WTC11 (cell line): ENCODE results near the gene NOSTRIN.

Experiments
- ATF1 ChIP-seq: sonication (generic); formaldehyde crosslinking; IDR thresholded peaks from 2 replicates; pipeline ENCODE4 v1.8.1; 2023; ENCODE audit warnings: mild to moderate bottlenecking, moderate library complexity, missing genetic modification reagents
- CTCF ChIP-seq: fragments of 200-600 bp; IDR thresholded peaks from 2 replicates; pipeline ENCODE4 v1.8.0; 2022; ENCODE audit warnings: antibody characterized with exemption
- FOXP1 ChIP-seq: sonication (generic); formaldehyde crosslinking; IDR thresholded peaks from 2 replicates; pipeline ENCODE4 v1.8.0; 2022; ENCODE audit warnings: missing genetic modification reagents, mild to moderate bottlenecking, moderate library complexity, borderline replicate concordance
- GABPB1 ChIP-seq: sonication (generic); formaldehyde crosslinking; IDR thresholded peaks from 2 replicates; pipeline ENCODE4 v1.8.1; 2023; ENCODE audit warnings: mild to moderate bottlenecking, missing genetic modification reagents
- JUN ChIP-seq: sonication (generic); formaldehyde crosslinking; IDR thresholded peaks from 2 replicates; pipeline ENCODE4 v1.8.0; 2023; ENCODE audit warnings: mild to moderate bottlenecking, missing genetic modification reagents
- MAX ChIP-seq: sonication (generic); formaldehyde crosslinking; IDR thresholded peaks from 2 replicates; pipeline ENCODE4 v1.8.0; 2022; ENCODE audit warnings: mild to moderate bottlenecking, missing genetic modification reagents
- MLX ChIP-seq: sonication (generic); formaldehyde crosslinking; IDR thresholded peaks from 2 replicates; pipeline ENCODE4 v1.8.1; 2023; ENCODE audit warnings: mild to moderate bottlenecking, missing genetic modification reagents, moderate library complexity

DNA sequence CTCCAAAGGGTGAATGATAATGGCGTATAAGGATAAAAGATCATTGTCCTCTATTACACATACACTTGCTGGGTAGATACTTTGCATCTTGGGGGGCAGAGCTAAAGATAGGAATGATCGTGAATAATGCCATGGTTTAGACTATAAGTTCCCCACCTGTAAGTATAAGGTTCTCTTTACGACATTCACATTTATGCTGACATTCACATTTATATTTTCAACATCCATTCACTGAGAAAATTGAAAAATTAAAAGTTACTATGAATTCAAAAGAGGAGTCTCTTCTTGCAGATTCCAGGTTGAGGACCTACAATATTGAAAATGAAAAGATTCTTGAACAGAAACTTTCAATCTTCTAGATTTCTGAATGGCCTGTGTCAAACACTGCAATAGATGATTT lies 89.9 kb downstream of the NOSTRIN start:
- TF ChIP-seq MAX (CRISPR knock-in tag) (no peak), CTCF (no peak), FOXP1 (CRISPR knock-in tag) (no peak), ATF1 (CRISPR knock-in tag) (no peak), JUN (no peak), GABPB1 (CRISPR knock-in tag) (no peak), MLX (CRISPR knock-in tag) (no peak)
